ENCODE data around the gene POU6F2. TPM values are rescaled to one million over a fixed set of nuclear protein-coding genes. Genes with fewer than 3 reads are reported as not detected.

POU6F2 gene
- total and polyA plus RNA-seq, 9 of the 15 experiments (the other 6 are each of a cell fraction or from before 2014, with no cell fraction given): 0.29 to 1.5 (median 0.96) TPM

DNA sequence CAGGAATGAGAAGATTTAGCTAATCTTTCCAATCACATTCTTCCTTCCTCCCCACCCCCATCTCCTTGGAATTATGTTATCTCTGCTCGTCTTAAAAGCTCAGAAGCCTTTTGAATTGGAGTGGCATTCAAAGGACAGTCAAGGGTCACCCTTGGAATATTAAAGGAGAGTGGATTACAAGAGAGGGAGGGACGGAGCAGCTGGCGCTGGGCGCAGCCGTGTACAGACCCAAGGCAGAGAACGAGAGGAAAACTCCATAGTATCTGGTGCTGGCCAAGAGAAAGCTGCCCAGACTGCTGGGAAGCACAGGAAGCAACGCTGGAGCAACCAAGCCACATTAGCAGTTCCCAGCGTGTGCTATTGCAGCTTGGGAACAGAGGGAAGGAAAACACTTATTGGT is 95.7 kb downstream of the POU6F2 start (continued):
- TF ChIP-seq, protein P1, sequence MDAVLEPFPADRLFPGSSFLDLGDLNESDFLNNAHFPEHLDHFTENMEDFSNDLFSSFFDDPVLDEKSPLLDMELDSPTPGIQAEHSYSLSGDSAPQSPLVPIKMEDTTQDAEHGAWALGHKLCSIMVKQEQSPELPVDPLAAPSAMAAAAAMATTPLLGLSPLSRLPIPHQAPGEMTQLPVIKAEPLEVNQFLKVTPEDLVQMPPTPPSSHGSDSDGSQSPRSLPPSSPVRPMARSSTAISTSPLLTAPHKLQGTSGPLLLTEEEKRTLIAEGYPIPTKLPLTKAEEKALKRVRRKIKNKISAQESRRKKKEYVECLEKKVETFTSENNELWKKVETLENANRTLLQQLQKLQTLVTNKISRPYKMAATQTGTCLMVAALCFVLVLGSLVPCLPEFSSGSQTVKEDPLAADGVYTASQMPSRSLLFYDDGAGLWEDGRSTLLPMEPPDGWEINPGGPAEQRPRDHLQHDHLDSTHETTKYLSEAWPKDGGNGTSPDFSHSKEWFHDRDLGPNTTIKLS (IDR thresholded peaks at IDR 0.05; ENCODE audit: borderline replicate concordance, low read depth): no peak
- TF ChIP-seq EGR1 (conservative IDR thresholded peaks at IDR 0.05) (no peak), ARID1B (IDR thresholded peaks at IDR 0.05) (no peak), RFX5 (IDR thresholded peaks at IDR 0.05; ENCODE audit: low read depth, low read length) (no peak), MEIS2 (IDR thresholded peaks at IDR 0.05; ENCODE audit: partially characterized antibody) (no peak), CBX3 (IDR thresholded peaks at IDR 0.05; ENCODE audit: borderline replicate concordance in 1 of 2, low read length in 2 of 2) (no peak), TFAP4 (CRISPR knock-in tag; IDR thresholded peaks at IDR 0.05; ENCODE audit: borderline replicate concordance) (no peak), ZNF592 (IDR thresholded peaks at IDR 0.05) (no peak), PPARD (CRISPR knock-in tag; IDR thresholded peaks at IDR 0.05) (no peak)
